HG02884 (cell line): ENCODE data around the gene PPP1R1B.

Experiments
- ATAC-seq: cut with Tn5 transposase; IDR thresholded peaks from one replicate; pipeline ENCODE4 v1.9.1; 2021; ENCODE audit warnings: mild to moderate bottlenecking, moderate library complexity; ENCODE audit not compliant: unreplicated experiment

The PPP1R1B gene

GRCh38 chr17:39666231-39666600, 39.5 kb downstream of the PPP1R1B start:
- no peak for ATAC-seq

GRCh38 chr17:39666601-39667261, 40.0 kb downstream of the PPP1R1B start:
- ATAC-seq = no peak

GRCh38 chr17:39667262-39667944, 40.7 kb downstream of the PPP1R1B start:
- no peak for ATAC-seq

- ATAC-seq = no peak
Observed at GRCh38 chr17:39667945-39668924, 41.5 kb downstream of the PPP1R1B start, which contains the start of gene PNMT. TSS of gene PNMT (plus strand) at chr17:39668453. CDS start at chr17:39668476, 23 bp downstream.

- no peak for ATAC-seq
Observed at GRCh38 chr17:39669897-39670735, 43.4 kb downstream of the PPP1R1B start.

- ATAC-seq = no peak
Observed at GRCh38 chr17:39670746-39671145, 44.0 kb downstream of the PPP1R1B start.

GRCh38 chr17:39671651-39672521, 45.1 kb downstream of the PPP1R1B start:
- ATAC-seq = no peak

- ATAC-seq = no peak
Observed at GRCh38 chr17:39672522-39673334, 46.0 kb downstream of the PPP1R1B start.

GRCh38 chr17:39673335-39674081, 46.8 kb downstream of the PPP1R1B start:
- ATAC-seq = no peak

GRCh38 chr17:39674179-39674578, 47.4 kb downstream of the PPP1R1B start:
- no peak for ATAC-seq

GRCh38 chr17:39674702-39675389, 48.1 kb downstream of the PPP1R1B start:
- no peak for ATAC-seq

- no peak for ATAC-seq
Observed at GRCh38 chr17:39675390-39676082, 48.8 kb downstream of the PPP1R1B start.

GRCh38 chr17:39676198-39676819, 49.6 kb downstream of the PPP1R1B start:
- ATAC-seq = no peak

GRCh38 chr17:39677072-39677471, 50.3 kb downstream of the PPP1R1B start:
- ATAC-seq = no peak

- no peak for ATAC-seq
Observed at GRCh38 chr17:39677542-39678339, 51.0 kb downstream of the PPP1R1B start.
